GM19035 (cell line): ENCODE results near the gene PHF3.
"Not testable (repeated sequence)": the region's sequence is repeated elsewhere in the genome, so short reads cannot be mapped to it uniquely, and the experiment has no call there.

Experiments
- ATAC-seq: cut with Tn5 transposase; IDR thresholded peaks from one replicate; pipeline ENCODE4 v1.9.1; 2021; ENCODE audit not compliant: unreplicated experiment

PHF3 gene

DNA sequence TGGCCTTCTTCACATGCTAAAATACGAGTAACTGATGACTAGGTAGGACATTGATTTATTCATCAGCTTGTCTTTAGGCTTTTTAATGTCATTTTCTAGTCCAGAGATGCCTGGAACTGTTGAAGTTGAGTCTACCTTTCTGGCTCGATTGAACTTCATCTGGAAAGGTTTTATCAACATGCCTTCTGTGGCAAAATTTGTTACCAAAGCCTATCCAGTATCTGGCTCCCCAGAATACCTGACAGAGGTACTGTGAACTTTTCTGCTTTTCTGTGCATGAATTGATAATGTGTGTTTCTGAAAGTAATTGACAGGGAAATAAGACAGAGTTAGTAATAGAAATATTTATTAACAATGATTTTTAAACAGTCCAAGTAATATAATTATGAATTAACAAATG lies 71.0 kb downstream of the PHF3 start:
- no peak for ATAC-seq

DNA sequence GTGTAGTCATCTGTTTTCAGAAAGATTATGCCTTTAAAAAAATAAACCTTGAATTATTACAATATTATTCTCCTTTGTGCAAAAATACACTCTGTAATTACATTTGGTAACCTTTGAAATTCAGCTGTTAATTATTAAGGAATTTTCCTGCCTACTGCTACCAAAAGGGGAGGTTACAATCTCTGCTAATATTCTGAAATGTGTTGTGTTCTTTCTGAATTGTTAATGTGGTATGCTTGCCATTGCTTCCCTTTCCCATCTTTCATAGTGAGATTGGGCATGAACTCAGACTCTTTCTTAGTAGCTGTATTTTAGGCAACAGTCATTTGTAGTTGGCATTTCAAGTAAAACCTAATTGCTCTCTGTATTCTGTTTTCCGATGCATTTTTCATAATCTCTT lies 73.0 kb downstream of the PHF3 start:
- no peak for ATAC-seq

DNA sequence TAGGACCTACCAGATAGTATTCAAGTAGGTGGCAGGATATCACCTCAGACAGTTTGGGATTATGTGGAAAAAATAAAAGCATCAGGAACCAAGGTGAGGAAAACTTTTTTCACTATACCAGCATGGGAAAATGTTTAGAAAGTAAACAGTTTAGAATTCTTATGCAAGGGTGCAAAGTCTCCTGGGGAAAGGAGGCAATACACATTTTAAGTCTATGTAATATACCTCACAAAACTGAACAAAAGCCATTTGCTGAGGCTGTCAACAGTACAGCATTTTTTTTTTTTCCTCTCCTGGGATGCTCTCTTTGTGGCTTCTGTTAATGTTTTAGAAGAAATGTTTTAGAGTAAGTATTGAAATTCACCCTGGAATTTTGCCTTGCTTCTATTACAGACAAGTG lies 73.5 kb downstream of the PHF3 start:
- no peak for ATAC-seq

DNA sequence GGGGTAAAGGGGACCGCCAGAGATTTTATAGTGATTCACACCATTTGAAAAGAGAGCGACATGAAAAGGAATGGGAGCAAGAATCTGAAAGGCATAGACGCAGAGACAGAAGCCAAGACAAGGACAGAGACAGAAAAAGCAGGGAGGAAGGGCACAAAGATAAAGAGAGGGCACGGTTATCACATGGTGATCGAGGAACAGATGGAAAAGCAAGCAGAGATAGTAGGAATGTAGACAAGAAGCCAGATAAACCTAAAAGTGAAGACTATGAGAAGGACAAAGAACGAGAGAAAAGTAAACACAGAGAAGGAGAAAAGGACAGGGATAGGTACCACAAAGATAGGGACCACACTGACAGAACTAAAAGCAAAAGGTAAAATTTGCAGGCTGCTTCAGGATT lies 77.7 kb downstream of the PHF3 start:
- ATAC-seq, result no peak

DNA sequence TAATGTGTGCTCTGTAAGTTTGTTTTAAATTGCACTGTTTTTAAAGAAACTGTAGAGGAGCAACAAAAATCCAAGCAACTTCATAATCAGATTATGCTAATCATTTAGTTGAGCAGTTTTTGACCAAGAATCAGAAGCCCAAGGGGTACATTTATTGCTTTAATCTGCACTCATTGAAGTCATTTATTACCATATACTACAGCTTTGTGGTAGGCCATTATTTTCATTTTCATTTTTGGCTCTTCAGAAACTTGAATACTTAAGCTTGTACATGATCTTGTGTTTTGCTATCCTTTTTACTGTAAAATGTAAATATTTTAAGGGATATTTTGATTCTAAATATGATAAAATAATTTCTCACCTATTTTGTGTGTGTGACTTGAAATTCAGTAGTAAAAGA lies 78.5 kb downstream of the PHF3 start:
- ATAC-seq, result no peak

DNA sequence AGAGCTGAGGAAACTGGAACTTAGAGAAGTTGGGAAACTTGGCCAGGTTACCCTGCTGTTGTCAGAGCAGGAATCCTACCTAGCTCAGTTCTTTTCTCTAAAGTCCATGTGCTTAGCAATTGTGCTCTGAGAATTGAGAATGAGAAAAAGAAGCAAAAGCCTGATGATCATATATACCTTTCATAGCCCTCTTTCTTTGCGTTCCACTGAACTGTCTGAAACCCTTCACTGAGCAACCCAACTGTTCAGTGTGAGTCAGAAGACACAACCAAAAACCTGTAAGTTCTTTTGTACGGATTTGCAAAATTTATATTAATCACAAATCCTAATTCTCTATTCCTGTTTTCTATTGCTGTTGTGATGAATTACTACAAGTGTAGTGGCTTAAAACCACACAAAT lies 80.6 kb downstream of the PHF3 start:
- no peak for ATAC-seq

DNA sequence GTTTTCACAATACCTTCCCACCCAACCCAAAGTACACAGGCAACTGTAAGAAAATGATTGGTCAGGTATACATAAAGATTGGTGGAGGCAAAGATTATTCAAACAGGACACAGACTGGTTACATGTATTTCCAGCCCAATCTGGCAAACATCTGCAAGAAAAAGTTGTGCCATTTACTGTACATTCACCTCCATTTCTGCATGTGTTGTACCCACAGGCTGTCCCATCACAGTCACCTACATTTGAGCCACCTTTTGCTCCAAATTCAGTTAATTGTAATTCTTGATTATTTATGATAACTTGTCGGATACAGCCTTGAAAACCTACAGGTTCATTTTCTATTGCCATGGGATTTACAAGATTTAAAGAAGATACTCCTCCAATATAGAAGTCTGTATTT lies 85.6 kb downstream of the PHF3 start:
- ATAC-seq, result no peak

DNA sequence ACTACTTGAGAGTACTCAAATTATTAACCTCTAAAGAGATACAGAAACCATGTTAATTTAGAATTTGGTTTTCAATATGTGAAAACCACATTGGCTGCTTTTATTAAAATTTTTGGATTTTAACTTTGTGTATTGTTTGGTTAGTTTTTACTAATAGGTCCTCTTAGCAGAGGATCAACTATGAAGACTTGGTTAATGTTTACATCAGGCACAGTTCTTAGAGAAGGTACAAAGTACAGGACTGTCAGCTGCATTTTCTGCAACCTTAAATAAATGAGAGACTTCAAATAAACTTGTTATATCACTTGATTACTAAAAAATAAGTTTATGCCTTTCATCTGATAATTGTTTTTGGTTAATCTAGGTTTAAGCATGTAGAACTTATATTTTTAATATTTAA lies 89.1 kb downstream of the PHF3 start:
- no peak for ATAC-seq

DNA sequence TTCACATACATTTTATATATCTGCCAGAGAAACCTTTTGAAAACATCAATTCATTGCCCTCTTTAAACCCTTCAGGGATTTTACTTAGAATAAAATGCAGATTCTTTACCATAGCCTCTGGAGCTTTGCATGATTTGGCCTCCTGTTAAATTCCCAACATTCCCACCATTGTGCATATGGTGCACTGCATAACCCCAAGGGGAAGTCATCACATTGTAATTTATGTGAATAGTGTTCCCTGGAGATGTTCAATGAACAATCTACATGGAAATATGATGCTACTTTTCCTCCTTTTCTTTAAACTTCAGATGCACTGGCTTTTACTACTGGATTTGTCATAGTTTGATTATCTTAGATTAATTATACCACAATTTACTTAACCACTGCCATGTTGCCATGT lies 94.7 kb downstream of the PHF3 start:
- ATAC-seq, result no peak

DNA sequence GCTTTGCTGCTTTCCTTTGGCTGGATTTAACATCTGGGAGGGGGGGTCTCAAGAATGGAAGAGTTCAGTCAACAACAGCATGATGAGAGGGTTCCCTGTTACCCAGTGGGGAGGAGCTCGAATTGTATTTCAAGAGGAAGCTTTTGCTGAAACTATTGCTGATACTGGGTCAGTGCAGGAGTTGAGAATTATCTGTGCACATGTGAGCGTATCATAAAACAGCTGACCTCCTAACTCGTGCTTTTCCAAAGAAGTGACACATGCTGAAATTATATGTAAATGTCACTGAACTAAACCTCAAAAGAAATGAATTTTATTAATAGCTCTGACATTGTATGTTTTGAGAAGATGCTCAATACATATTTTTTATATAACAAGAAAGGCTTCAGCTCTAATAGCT lies 96.3 kb downstream of the PHF3 start:
- no peak for ATAC-seq

DNA sequence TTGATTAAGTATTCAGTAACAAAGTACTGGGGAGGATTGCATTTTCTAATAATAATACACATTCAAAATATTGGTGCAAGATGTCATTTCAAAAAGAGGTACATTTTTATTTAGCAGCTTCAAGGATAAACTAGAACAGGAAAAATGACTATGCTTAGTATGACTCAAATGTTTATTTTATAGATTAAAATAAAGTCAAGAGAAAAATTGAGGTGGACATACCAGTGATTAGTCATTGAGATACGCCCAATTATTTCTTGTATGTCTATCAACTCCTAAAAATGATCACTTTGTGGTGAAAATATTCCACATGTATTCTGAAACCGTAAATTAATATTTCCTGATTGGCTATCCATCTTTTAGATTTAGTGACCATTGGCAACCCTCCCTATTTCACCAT lies 96.7 kb downstream of the PHF3 start:
- ATAC-seq, result no peak

DNA sequence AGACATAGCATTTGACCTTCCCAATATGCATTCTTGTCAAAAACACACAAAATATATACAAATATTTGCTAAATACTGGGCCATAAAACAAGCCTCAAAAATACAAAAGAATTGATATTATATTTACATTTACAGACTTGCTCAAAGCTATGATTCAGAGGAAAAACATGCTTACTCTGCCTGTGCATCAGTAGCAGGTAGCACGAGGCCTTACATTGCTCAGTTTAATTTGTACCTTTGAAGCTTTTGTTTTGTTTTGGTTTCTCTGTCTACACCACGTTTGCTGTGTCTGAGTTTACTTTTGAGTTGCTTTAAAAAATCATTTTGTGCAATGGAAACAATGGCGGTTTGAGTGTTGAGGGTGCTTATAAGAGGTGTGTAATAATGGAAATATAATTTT lies 99.3 kb downstream of the PHF3 start:
- no peak for ATAC-seq

DNA sequence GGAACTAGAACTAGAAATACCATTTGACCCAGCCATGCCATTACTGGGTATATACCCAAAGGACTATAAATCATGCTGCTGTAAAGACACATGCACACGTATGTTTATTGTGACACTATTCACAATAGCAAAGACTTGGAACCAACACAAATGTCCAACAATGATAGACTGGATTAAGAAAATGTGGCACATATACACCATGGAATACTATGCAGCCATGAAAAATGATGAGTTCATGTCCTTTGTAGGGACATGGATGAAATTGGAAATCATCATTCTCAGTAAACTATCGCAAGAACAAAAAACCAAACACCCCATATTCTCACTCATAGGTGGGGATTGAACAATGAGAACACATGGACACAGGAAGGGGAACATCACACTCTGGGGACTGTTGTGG lies 102.6 kb downstream of the PHF3 start:
- ATAC-seq, result not testable (repeated sequence)

DNA sequence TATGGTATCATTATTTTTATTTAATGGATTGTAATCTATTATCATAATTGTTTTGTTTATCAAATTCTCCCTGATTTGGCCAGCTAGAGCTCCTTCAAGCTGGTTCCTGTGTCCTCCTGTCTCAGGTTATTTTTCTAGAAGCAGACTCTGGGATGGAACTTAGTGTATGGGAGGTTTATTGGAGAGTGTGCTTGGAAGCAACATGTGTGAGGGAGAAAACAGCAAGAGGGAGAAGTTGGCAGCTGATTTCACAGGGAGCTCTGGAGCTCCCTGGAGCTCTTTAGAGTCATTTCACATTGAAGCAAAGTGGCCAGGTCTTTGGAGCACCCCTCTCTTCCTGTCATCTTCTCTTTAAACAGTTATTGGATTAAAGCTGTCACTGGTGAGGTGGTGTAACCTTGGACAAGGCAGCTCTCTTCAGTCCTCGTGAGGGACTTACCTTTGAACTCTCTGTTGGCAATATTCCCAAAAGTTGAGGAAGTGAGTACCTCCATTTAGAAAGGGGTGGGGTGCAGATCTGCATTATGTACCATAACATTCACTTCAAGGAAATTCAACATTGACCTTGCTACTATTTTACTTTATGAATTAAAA lies 103.6 kb downstream of the PHF3 start:
- ATAC-seq, result no peak

DNA sequence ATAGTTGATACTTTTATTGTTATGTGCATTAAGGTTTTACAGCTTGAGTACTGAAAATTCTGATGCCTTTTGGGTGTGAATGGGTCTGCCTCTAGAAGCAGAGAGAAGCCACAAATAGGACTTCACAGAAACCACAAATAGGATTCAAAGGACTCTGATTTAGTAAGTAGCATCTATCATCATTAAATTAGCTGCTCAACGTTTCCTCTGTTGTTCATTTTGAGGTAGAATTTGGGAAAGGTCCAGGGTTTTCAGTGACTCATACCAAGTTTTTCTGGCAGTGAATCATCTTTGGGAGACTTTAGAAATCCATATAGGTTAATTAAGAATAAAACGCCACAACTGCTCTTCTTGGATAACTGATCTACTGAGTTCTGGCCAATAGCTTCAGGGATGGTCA lies 105.1 kb downstream of the PHF3 start:
- no peak for ATAC-seq

DNA sequence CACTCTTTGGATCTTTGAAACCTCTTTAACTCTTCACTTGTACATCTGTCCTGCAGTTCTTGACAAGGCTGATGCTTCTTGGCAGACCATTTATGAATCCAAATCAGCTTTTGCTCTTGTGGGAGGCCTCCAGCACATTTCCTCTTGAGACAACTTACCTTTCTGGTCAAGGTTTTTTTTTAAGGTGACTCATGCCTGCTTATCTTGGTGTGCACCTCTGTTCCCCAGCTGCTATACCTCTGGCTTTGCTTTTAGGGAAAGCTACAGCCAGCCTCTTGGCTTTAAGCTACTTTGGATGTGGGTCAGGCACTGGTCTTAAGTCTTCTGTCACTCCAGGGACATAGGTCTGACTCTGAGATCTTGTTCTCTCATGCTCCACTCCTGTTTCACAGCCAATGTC lies 106.5 kb downstream of the PHF3 start:
- no peak for ATAC-seq

DNA sequence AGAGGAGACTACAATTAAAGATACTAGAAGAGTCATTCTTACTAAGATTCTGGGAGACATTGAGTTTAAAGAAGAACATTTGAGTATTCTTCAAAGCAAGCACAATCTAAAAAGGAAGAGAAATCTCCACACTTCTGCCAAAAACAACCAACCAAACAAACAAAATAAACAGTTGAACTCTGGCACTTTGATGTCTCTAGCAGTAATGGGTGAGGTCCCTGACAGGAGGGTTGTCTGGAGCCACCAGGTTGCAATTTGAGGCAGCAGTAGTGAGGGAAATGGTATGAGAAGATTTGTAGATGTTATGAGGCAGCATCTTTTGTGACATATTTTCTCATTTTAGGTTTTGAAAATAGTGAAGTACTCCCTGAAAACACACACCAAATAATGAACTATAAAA lies 108.1 kb downstream of the PHF3 start:
- ATAC-seq, result no peak

DNA sequence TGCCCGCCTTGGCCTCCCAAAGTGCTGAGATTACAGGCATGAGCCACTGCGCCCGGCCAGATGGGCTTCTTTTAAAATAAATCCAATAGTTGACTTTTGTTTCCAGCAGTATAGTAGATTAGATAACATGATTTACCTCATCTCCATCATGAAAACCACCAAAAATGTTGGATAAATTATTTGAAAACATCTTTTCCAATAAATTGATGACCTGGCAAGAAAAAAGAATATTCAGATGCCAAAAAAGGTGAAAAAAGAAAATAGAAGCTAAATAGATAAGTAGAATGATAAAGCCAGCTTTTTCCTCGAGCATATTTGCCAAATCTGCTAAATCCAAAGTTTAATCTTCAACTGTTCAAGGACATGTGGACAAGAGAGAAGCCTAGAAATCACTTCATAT lies 109.2 kb downstream of the PHF3 start:
- ATAC-seq, result no peak

DNA sequence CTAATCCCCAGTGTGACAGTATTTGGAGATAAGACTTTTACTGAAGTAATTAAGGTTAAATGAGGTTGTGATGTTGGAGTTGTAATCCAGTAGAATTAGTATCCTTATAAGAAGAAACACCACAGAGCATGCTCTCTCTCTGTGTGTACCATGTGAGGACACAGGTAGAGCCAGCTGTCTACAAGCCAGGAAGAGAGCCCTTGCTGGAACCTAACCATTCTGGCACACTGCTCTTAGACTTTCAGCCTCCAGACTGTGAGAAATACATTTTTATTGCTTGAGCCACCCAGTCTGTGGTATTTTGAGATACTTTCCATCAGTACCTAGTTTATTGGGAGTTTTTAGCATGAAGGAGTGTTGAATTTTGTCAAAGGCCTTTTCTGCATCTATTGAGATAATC lies 110.2 kb downstream of the PHF3 start:
- ATAC-seq, result no peak

DNA sequence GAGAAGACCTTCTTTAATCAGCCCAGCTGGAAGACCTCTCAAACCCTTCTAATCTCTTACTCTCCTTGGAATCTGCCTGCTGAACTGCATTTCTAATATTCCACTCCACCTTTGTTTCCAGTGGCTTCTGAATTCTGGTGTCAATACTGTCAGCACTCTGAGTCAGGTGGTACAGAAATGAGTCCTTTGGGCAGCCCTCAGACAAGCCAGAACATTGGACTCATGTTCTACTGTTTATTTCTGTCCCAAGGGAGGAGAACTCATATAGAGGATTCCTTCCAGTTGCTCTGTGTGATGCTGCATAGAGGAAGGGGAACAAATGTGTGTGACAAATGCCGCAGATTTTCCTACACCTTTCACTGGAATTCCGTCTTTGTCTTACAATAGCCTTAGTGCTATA lies 114.8 kb downstream of the PHF3 start:
- no peak for ATAC-seq

DNA sequence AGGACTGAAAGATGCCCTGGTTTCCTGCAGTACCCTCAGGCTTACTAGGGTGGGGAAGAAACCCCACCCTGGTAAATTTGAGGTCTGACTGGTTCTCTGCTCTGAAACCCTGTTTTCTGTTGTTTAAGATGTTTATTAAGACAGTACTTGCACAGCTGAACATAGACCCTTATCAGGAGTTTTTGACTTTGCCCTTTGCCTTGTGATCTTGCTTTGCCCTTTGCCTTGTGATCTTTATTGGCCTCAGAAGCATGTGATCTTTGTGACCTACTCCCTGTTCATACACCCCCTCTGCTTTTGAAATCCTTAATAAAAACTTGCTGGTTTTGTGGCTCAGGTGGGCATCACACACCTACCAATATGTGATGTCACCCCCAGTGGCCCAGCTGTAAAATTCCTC lies 121.7 kb downstream of the PHF3 start:
- not testable (repeated sequence) for ATAC-seq

DNA sequence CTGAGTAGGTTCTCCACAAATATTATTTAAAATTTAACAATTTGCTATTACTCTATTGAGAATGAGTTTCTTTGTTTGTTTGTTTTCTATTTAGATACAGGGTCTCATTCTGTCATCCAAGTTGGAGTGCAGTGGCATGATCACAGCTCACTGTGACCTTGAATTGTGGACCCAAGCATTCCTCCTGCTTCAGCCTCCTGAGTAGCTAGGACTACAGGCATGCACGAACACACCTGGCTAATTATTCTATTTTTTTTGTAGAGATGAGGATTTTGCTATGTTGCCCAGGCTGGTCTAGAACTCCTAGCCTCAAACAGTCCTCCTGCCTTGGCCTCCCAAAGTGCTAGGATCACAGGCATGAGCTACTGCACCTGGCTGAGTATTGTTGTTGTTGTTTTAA lies 122.2 kb downstream of the PHF3 start:
- no peak for ATAC-seq

DNA sequence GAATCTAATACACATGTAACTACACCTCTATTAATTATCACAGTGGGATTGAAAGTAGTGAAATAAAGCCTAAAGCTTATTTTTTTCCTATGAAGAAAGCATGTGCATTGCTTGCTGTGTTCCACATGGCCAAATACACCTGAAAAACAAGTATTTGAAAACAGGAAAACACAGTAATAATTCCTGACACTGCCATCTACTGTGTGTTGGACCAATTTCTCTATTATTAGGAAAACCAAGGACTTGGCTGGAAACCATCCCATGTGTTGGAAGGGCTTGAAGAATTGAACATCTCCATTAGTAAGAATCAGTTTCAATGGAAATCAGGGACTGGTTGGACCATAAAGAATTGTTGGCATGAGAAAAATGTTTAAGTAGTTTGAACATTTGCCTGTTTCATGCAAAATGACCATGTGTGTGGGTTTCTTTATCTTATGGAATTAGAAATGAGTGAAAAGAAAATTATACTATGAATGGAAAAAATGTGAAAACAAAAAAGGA lies 124.1 kb downstream of the PHF3 start:
- no peak for ATAC-seq

DNA sequence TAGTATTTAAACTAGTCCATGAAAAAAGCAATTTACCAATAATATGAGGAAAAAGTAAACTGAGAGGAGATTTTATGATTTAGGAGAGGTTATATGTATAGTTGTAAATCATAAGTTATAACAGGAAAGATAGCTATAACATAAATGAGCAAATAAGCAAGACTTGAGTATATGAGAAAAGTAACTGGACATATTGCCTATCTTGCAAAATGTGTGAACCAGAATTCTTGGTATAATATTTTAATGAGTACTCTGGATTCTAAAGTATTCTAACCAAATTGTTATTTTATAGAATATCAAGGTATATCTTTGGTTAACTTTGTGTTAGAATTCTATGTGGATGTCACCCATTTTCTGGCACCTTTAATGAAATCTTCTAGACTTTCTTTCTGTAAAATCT lies 124.6 kb downstream of the PHF3 start:
- ATAC-seq, result no peak
